ENCODE results near the gene TNIK. TPM values are rescaled to one million over a fixed set of nuclear protein-coding genes. Genes with fewer than 3 reads are reported as not detected.

The TNIK gene
- total RNA-seq, 6 donors from 2014 or later: 23.2 to 74.4 (median 38.3) TPM

- no peak for ATAC-seq (ENCODE audit: low FRiP score in 2 of 2)
- Histone ChIP-seq H3K36me3 (peaks cover 0 to 5% (median 2%) of the 10 kb centered on the region in 4 donors), H3K27ac (no peak overlapping the region), H3K4me3 (no peak overlapping the region), H3K4me1 (no peaks in the 10 kb centered on the region), H3K9me3 (no peaks in the 10 kb centered on the region), H3K27me3 (no peaks in the 10 kb centered on the region)
- 83 to 85% methylated on average over 1 of the region's 1 CpG for WGBS, 2 donors
- DNase-seq: no peak
- TF ChIP-seq POLR2AphosphoS5 (IDR thresholded peaks at IDR 0.05) (no peak), EP300 (IDR thresholded peaks at IDR 0.05) (no peak), POLR2A (IDR thresholded peaks at IDR 0.05) (no peak)
- TF ChIP-seq, protein P1, sequence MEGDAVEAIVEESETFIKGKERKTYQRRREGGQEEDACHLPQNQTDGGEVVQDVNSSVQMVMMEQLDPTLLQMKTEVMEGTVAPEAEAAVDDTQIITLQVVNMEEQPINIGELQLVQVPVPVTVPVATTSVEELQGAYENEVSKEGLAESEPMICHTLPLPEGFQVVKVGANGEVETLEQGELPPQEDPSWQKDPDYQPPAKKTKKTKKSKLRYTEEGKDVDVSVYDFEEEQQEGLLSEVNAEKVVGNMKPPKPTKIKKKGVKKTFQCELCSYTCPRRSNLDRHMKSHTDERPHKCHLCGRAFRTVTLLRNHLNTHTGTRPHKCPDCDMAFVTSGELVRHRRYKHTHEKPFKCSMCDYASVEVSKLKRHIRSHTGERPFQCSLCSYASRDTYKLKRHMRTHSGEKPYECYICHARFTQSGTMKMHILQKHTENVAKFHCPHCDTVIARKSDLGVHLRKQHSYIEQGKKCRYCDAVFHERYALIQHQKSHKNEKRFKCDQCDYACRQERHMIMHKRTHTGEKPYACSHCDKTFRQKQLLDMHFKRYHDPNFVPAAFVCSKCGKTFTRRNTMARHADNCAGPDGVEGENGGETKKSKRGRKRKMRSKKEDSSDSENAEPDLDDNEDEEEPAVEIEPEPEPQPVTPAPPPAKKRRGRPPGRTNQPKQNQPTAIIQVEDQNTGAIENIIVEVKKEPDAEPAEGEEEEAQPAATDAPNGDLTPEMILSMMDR (IDR thresholded peaks at IDR 0.05): no peak
Observed at GRCh38 chr3:171135549-171135948, 324.7 kb downstream of the TNIK start.

GRCh38 chr3:171133796-171134569, 326.2 kb downstream of the TNIK start:
- Histone ChIP-seq H3K27ac (no peak overlapping the region), H3K27me3 (no peaks in the 10 kb centered on the region), H3K4me1 (no peaks in the 10 kb centered on the region), H3K9me3 (no peaks in the 10 kb centered on the region), H3K36me3 (peaks cover 0 to 3% (median 0%) of the 10 kb centered on the region in 4 donors), H3K4me3 (no peak overlapping the region)
- DNase-seq (no peak), ATAC-seq (ENCODE audit: low FRiP score in 2 of 2) (no peak)
- WGBS, 2 donors: 74 to 77% methylated on average over 5 of the region's 5 CpGs
- TF ChIP-seq POLR2A (IDR thresholded peaks at IDR 0.05) (no peak), EP300 (IDR thresholded peaks at IDR 0.05) (no peak), POLR2AphosphoS5 (IDR thresholded peaks at IDR 0.05) (no peak)
- TF ChIP-seq, protein P1 (IDR thresholded peaks at IDR 0.05): no peak

- no peak overlapping the region for H3K27ac ChIP-seq
- H3K36me3 ChIP-seq: peaks cover 0 to 3% (median 0%) of the 10 kb centered on the region in 4 donors
- DNase-seq (no peak), ATAC-seq (ENCODE audit: low FRiP score in 2 of 2) (no peak)
- H3K4me3 ChIP-seq: no peak overlapping the region
- H3K4me1 ChIP-seq: no peaks in the 10 kb centered on the region
- TF ChIP-seq EP300 (IDR thresholded peaks at IDR 0.05) (no peak), POLR2A (IDR thresholded peaks at IDR 0.05) (no peak), POLR2AphosphoS5 (IDR thresholded peaks at IDR 0.05) (no peak)
- TF ChIP-seq, protein P1 (IDR thresholded peaks at IDR 0.05): no peak
- H3K27me3 ChIP-seq: no peaks in the 10 kb centered on the region
- WGBS, 2 donors: 60 to 75% methylated on average over 5 of the region's 5 CpGs
- no peaks in the 10 kb centered on the region for H3K9me3 ChIP-seq
Observed at GRCh38 chr3:171133337-171133736, 326.9 kb downstream of the TNIK start.

- no peak for ATAC-seq (ENCODE audit: low FRiP score in 2 of 2)
- H3K27me3 ChIP-seq: no peaks in the 10 kb centered on the region
Observed at GRCh38 chr3:171132873-171133272, 327.3 kb downstream of the TNIK start.

More at GRCh38 chr3:171132873-171133272, 327.3 kb downstream of the TNIK start:
- no peaks in the 10 kb centered on the region for H3K4me1 ChIP-seq
- H3K4me3 ChIP-seq: no peak overlapping the region
- WGBS, 2 donors: 84 to 91% methylated on average over 4 of the region's 4 CpGs
- no peak for DNase-seq
- H3K27ac ChIP-seq: no peak overlapping the region
- no peaks in the 10 kb centered on the region for H3K9me3 ChIP-seq
- H3K36me3 ChIP-seq: peaks cover 0 to under 1% (median 0%) of the 10 kb centered on the region in 4 donors
- TF ChIP-seq, protein P1 (IDR thresholded peaks at IDR 0.05): no peak
- TF ChIP-seq EP300 (IDR thresholded peaks at IDR 0.05) (no peak), POLR2AphosphoS5 (IDR thresholded peaks at IDR 0.05) (no peak), POLR2A (IDR thresholded peaks at IDR 0.05) (no peak)

Data from upper lobe of left lung (tissue), 6 donors.